ENCODE results near the gene ERRFI1.

ERRFI1 gene

GRCh38 chr1:8043621-8044020 is 17.5 kb upstream of the ERRFI1 start:
- no peak for DNase-seq

- no peak for DNase-seq
These were observed 16.0 kb upstream of the ERRFI1 start for GRCh38 chr1:8042134-8042533.

GRCh38 chr1:8040586-8040985 is 14.5 kb upstream of the ERRFI1 start:
- DNase-seq = no peak

- no peak for DNase-seq
These were observed 13.0 kb upstream of the ERRFI1 start for GRCh38 chr1:8039071-8039470.

- DNase-seq = no peak
These were observed 9.2 kb upstream of the ERRFI1 start for GRCh38 chr1:8035289-8035688.

- DNase-seq = no peak
These were observed 7.2 kb upstream of the ERRFI1 start for GRCh38 chr1:8033322-8033721.

- no peak for DNase-seq
These were observed 6.3 kb upstream of the ERRFI1 start for GRCh38 chr1:8032366-8032910.

- DNase-seq = no peak
These were observed 5.2 kb upstream of the ERRFI1 start for GRCh38 chr1:8031176-8031785.

GRCh38 chr1:8028571-8028910 is 2.4 kb upstream of the ERRFI1 start:
- no peak for DNase-seq

- no peak for DNase-seq
These were observed 1.9 kb upstream of the ERRFI1 start for GRCh38 chr1:8027748-8028570.

- DNase-seq = no peak
These were observed 1.1 kb upstream of the ERRFI1 start for GRCh38 chr1:8026976-8027747.

GRCh38 chr1:8025671-8026144 is 401 bp downstream of the ERRFI1 start:
- DNase-seq = no peak

GRCh38 chr1:8025061-8025670 is 943 bp downstream of the ERRFI1 start:
- DNase-seq = no peak

GRCh38 chr1:8024329-8024728 is 1.8 kb downstream of the ERRFI1 start:
- no peak for DNase-seq

- DNase-seq = no peak
These were observed 2.2 kb downstream of the ERRFI1 start for GRCh38 chr1:8023995-8024313.

GRCh38 chr1:8023287-8023994 is 2.7 kb downstream of the ERRFI1 start:
- no peak for DNase-seq

- DNase-seq = no peak
These were observed 3.5 kb downstream of the ERRFI1 start for GRCh38 chr1:8022395-8023286.

GRCh38 chr1:8021676-8022266 is 4.3 kb downstream of the ERRFI1 start:
- DNase-seq = no peak

- no peak for DNase-seq
These were observed 6.1 kb downstream of the ERRFI1 start for GRCh38 chr1:8020032-8020431.

- no peak for DNase-seq
These were observed 6.9 kb downstream of the ERRFI1 start for GRCh38 chr1:8019229-8019620.

Data from NCI-H2081 treated with DMSO at 0.1 percent for 48 hours (cell line).